ENCODE measurements around the gene HSD17B3.

HSD17B3 gene

GRCh38 chr9:96342571-96343245 is 40.7 kb upstream of the HSD17B3 start:
- H3K9me3 ChIP-seq (ENCODE audit: control extremely low read depth in 1 of 5, control insufficient read depth in 4 of 5, insufficient read depth in 2 of 5, low read depth in 1 of 5, low read length in 4 of 5), result no peaks in the 10 kb centered on the region
- DNase-seq, result no peak
- 95% methylated on average over 15 of the region's 20 CpGs for WGBS (ENCODE audit: insufficient coverage)
- H3K27me3 ChIP-seq (replicated peaks in 2 of 5; ENCODE audit: control insufficient read depth in 4 of 5, insufficient read depth in 5 of 5, low read length in 4 of 5), result no peaks in the 10 kb centered on the region
- peaks cover 0 to 6% (median 0%) of the 10 kb centered on the region in 4 experiments for H3K36me3 ChIP-seq (ENCODE audit: control insufficient read depth in 4 of 4, insufficient read depth in 4 of 4, low read length in 3 of 4)
- no peaks in the 10 kb centered on the region for H3K4me1 ChIP-seq (ENCODE audit: control extremely low read depth in 1 of 4, control insufficient read depth in 4 of 4, insufficient read depth in 4 of 4, low read length in 3 of 4)
- ChIA-PET POLR2A (no interaction called here), CTCF (interaction anchor here (1.2 kb wide), 1 partner anchor 25 kb away, joined by 4 read pairs; no protein-coding TSS in a partner anchor)
- H3K4me3 ChIP-seq (ENCODE audit: control insufficient read depth in 1 of 7, extremely low read depth in 1 of 7, insufficient read depth in 4 of 7, low read depth in 2 of 7, low read length in 6 of 7), result no peak overlapping the region
- H3K27ac ChIP-seq (ENCODE audit: insufficient read depth in 1 of 2, low read depth in 1 of 2, low read length in 2 of 2, poor library complexity in 1 of 2, severe bottlenecking in 2 of 2), result no peak overlapping the region

GRCh38 chr9:96340707-96341106 is 38.7 kb upstream of the HSD17B3 start:
- no peak for DNase-seq
- H3K27me3 ChIP-seq (replicated peaks in 2 of 5; ENCODE audit: control insufficient read depth in 4 of 5, insufficient read depth in 5 of 5, low read length in 4 of 5), result no peaks in the 10 kb centered on the region
- POLR2A ChIA-PET, result no interaction called here
- WGBS (ENCODE audit: insufficient coverage), result 100% methylated on average over 2 of the region's 3 CpGs
- H3K36me3 ChIP-seq (ENCODE audit: control insufficient read depth in 4 of 4, insufficient read depth in 4 of 4, low read length in 3 of 4), result peaks cover 0 to 6% (median 1%) of the 10 kb centered on the region in 4 experiments
- CTCF ChIA-PET, result interaction anchor here (0.6 kb wide), 1 partner anchor 289 kb away, joined by 3 read pairs; no protein-coding TSS in a partner anchor
- H3K9me3 ChIP-seq (ENCODE audit: control extremely low read depth in 1 of 5, control insufficient read depth in 4 of 5, insufficient read depth in 2 of 5, low read depth in 1 of 5, low read length in 4 of 5), result no peaks in the 10 kb centered on the region
- H3K27ac ChIP-seq (ENCODE audit: insufficient read depth in 1 of 2, low read depth in 1 of 2, low read length in 2 of 2, poor library complexity in 1 of 2, severe bottlenecking in 2 of 2), result no peak overlapping the region
- no peak overlapping the region for H3K4me3 ChIP-seq (ENCODE audit: control insufficient read depth in 1 of 7, extremely low read depth in 1 of 7, insufficient read depth in 4 of 7, low read depth in 2 of 7, low read length in 6 of 7)
- no peaks in the 10 kb centered on the region for H3K4me1 ChIP-seq (ENCODE audit: control extremely low read depth in 1 of 4, control insufficient read depth in 4 of 4, insufficient read depth in 4 of 4, low read length in 3 of 4)

- H3K27ac ChIP-seq (ENCODE audit: insufficient read depth in 1 of 2, low read depth in 1 of 2, low read length in 2 of 2, poor library complexity in 1 of 2, severe bottlenecking in 2 of 2), result no peak overlapping the region
- ChIA-PET POLR2A (no interaction called here), CTCF (interaction anchor here (0.6 kb wide), 1 partner anchor 1231 kb away, joined by 3 read pairs; no protein-coding TSS in a partner anchor)
- DNase-seq, result no peak
- no peak overlapping the region for H3K4me3 ChIP-seq (ENCODE audit: control insufficient read depth in 1 of 7, extremely low read depth in 1 of 7, insufficient read depth in 4 of 7, low read depth in 2 of 7, low read length in 6 of 7)
- 100% methylated on average over 1 of the region's 3 CpGs for WGBS (ENCODE audit: insufficient coverage)
- H3K36me3 ChIP-seq (ENCODE audit: control insufficient read depth in 4 of 4, insufficient read depth in 4 of 4, low read length in 3 of 4), result peaks cover 0 to 6% (median 1%) of the 10 kb centered on the region in 4 experiments
- no peaks in the 10 kb centered on the region for H3K9me3 ChIP-seq (ENCODE audit: control extremely low read depth in 1 of 5, control insufficient read depth in 4 of 5, insufficient read depth in 2 of 5, low read depth in 1 of 5, low read length in 4 of 5)
- H3K4me1 ChIP-seq (ENCODE audit: control extremely low read depth in 1 of 4, control insufficient read depth in 4 of 4, insufficient read depth in 4 of 4, low read length in 3 of 4), result no peaks in the 10 kb centered on the region
- no peaks in the 10 kb centered on the region for H3K27me3 ChIP-seq (replicated peaks in 2 of 5; ENCODE audit: control insufficient read depth in 4 of 5, insufficient read depth in 5 of 5, low read length in 4 of 5)
These were observed 36.3 kb upstream of the HSD17B3 start for GRCh38 chr9:96338299-96338698.

- H3K4me3 ChIP-seq (ENCODE audit: control insufficient read depth in 1 of 7, extremely low read depth in 1 of 7, insufficient read depth in 4 of 7, low read depth in 2 of 7, low read length in 6 of 7), result no peak overlapping the region
- no peak for DNase-seq
- POLR2A ChIA-PET, result no interaction called here
- no peaks in the 10 kb centered on the region for H3K27me3 ChIP-seq (replicated peaks in 2 of 5; ENCODE audit: control insufficient read depth in 4 of 5, insufficient read depth in 5 of 5, low read length in 4 of 5)
- H3K4me1 ChIP-seq (ENCODE audit: control extremely low read depth in 1 of 4, control insufficient read depth in 4 of 4, insufficient read depth in 4 of 4, low read length in 3 of 4), result no peaks in the 10 kb centered on the region
- no peaks in the 10 kb centered on the region for H3K9me3 ChIP-seq (ENCODE audit: control extremely low read depth in 1 of 5, control insufficient read depth in 4 of 5, insufficient read depth in 2 of 5, low read depth in 1 of 5, low read length in 4 of 5)
- peaks cover 0 to 2% (median 2%) of the 10 kb centered on the region in 4 experiments for H3K36me3 ChIP-seq (ENCODE audit: control insufficient read depth in 4 of 4, insufficient read depth in 4 of 4, low read length in 3 of 4)
- CTCF ChIA-PET, result interaction anchor here (1.2 kb wide), 1 partner anchor 14 kb away, joined by 3 read pairs; no protein-coding TSS in a partner anchor
- 100% methylated on average over 1 of the region's 1 CpG for WGBS (ENCODE audit: insufficient coverage)
- no peak overlapping the region for H3K27ac ChIP-seq (ENCODE audit: insufficient read depth in 1 of 2, low read depth in 1 of 2, low read length in 2 of 2, poor library complexity in 1 of 2, severe bottlenecking in 2 of 2)
These were observed 32.0 kb upstream of the HSD17B3 start for GRCh38 chr9:96333958-96334357.

GRCh38 chr9:96331236-96331947 is 29.4 kb upstream of the HSD17B3 start:
- Histone ChIP-seq H3K36me3 (ENCODE audit: control insufficient read depth in 4 of 4, insufficient read depth in 4 of 4, low read length in 3 of 4) (peaks cover 0 to 2% (median 1%) of the 10 kb centered on the region in 4 experiments), H3K9me3 (ENCODE audit: control extremely low read depth in 1 of 5, control insufficient read depth in 4 of 5, insufficient read depth in 2 of 5, low read depth in 1 of 5, low read length in 4 of 5) (no peaks in the 10 kb centered on the region), H3K4me3 (ENCODE audit: control insufficient read depth in 1 of 7, extremely low read depth in 1 of 7, insufficient read depth in 4 of 7, low read depth in 2 of 7, low read length in 6 of 7) (no peak overlapping the region), H3K4me1 (ENCODE audit: control extremely low read depth in 1 of 4, control insufficient read depth in 4 of 4, insufficient read depth in 4 of 4, low read length in 3 of 4) (no peaks in the 10 kb centered on the region), H3K27me3 (replicated peaks in 2 of 5; ENCODE audit: control insufficient read depth in 4 of 5, insufficient read depth in 5 of 5, low read length in 4 of 5) (no peaks in the 10 kb centered on the region), H3K27ac (ENCODE audit: insufficient read depth in 1 of 2, low read depth in 1 of 2, low read length in 2 of 2, poor library complexity in 1 of 2, severe bottlenecking in 2 of 2) (no peak overlapping the region)
- CTCF ChIA-PET, result interaction anchor here (2.2 kb wide), 1 partner anchor 335 kb away, joined by 6 read pairs; no protein-coding TSS in a partner anchor
- DNase-seq, result no peak
- POLR2A ChIA-PET, result no interaction called here
- WGBS (ENCODE audit: insufficient coverage), result 96% methylated on average over 7 of the region's 9 CpGs

GRCh38 chr9:96327694-96328352 is 25.8 kb upstream of the HSD17B3 start:
- CTCF ChIA-PET, result interaction anchor here (0.8 to 4.2 kb wide), 7 partner anchors 10 to 339 kb away, joined by 3 to 19 read pairs (median 4); partner anchors contain the start of gene HABP4

More at GRCh38 chr9:96327694-96328352, 25.8 kb upstream of the HSD17B3 start:
- POLR2A ChIA-PET, result interaction anchor here (0.5 kb wide), 1 partner anchor 339 kb away, joined by 3 read pairs; no protein-coding TSS in a partner anchor
- Histone ChIP-seq H3K9me3 (ENCODE audit: control extremely low read depth in 1 of 5, control insufficient read depth in 4 of 5, insufficient read depth in 2 of 5, low read depth in 1 of 5, low read length in 4 of 5) (no peaks in the 10 kb centered on the region), H3K4me1 (ENCODE audit: control extremely low read depth in 1 of 4, control insufficient read depth in 4 of 4, insufficient read depth in 4 of 4, low read length in 3 of 4) (no peaks in the 10 kb centered on the region), H3K27ac (ENCODE audit: insufficient read depth in 1 of 2, low read depth in 1 of 2, low read length in 2 of 2, poor library complexity in 1 of 2, severe bottlenecking in 2 of 2) (no peak overlapping the region), H3K4me3 (ENCODE audit: control insufficient read depth in 1 of 7, extremely low read depth in 1 of 7, insufficient read depth in 4 of 7, low read depth in 2 of 7, low read length in 6 of 7) (no peak overlapping the region), H3K36me3 (ENCODE audit: control insufficient read depth in 4 of 4, insufficient read depth in 4 of 4, low read length in 3 of 4) (peaks cover 0 to 8% (median 3%) of the 10 kb centered on the region in 4 experiments), H3K27me3 (replicated peaks in 2 of 5; ENCODE audit: control insufficient read depth in 4 of 5, insufficient read depth in 5 of 5, low read length in 4 of 5) (no peaks in the 10 kb centered on the region)
- peak; percentile 42 to 61 (median 59) for DNase-seq
- no CpG with 5 or more reads among the region's 1 CpG for WGBS (ENCODE audit: insufficient coverage)

All from common myeloid progenitor, CD34-positive (primary cell).